Measurements from ENCODE around the gene DYRK1A.

The DYRK1A gene

GRCh38 chr21:37446552-37446951 is 80.0 kb downstream of the DYRK1A start:
- no peak overlapping the region for H3K4me3 ChIP-seq (replicated peaks; ENCODE audit: low read depth, low read length)
- H3K36me3 ChIP-seq (ENCODE audit: control insufficient read depth, insufficient read depth, low read length): peaks cover 4% of the 10 kb centered on the region
- H3K27me3 ChIP-seq (replicated peaks; ENCODE audit: control insufficient read depth, insufficient read depth, low read length): no peaks in the 10 kb centered on the region
- no peak for DNase-seq (ENCODE audit: extremely low read depth, insufficient read length)
- no peak for TF ChIP-seq CTCF (IDR thresholded peaks at IDR 0.05; ENCODE audit: insufficient read depth, low read length, poor library complexity, severe bottlenecking)

GRCh38 chr21:37447288-37447936 is 80.8 kb downstream of the DYRK1A start:
- TF ChIP-seq CTCF (IDR thresholded peaks at IDR 0.05; ENCODE audit: insufficient read depth, low read length, poor library complexity, severe bottlenecking): no peak
- H3K4me3 ChIP-seq (replicated peaks; ENCODE audit: low read depth, low read length): no peak overlapping the region
- H3K36me3 ChIP-seq (ENCODE audit: control insufficient read depth, insufficient read depth, low read length): peaks cover 4% of the 10 kb centered on the region
- no peak for DNase-seq (ENCODE audit: extremely low read depth, insufficient read length)
- H3K27me3 ChIP-seq (replicated peaks; ENCODE audit: control insufficient read depth, insufficient read depth, low read length): no peaks in the 10 kb centered on the region

- H3K36me3 ChIP-seq (ENCODE audit: control insufficient read depth, insufficient read depth, low read length): peaks cover 4% of the 10 kb centered on the region
- TF ChIP-seq CTCF (IDR thresholded peaks at IDR 0.05; ENCODE audit: insufficient read depth, low read length, poor library complexity, severe bottlenecking): no peak
- no peak overlapping the region for H3K4me3 ChIP-seq (replicated peaks; ENCODE audit: low read depth, low read length)
- DNase-seq (ENCODE audit: extremely low read depth, insufficient read length): no peak
- H3K27me3 ChIP-seq (replicated peaks; ENCODE audit: control insufficient read depth, insufficient read depth, low read length): no peaks in the 10 kb centered on the region
Measured at GRCh38 chr21:37449302-37449937, 82.8 kb downstream of the DYRK1A start.

- DNase-seq (ENCODE audit: extremely low read depth, insufficient read length): no peak
- TF ChIP-seq CTCF (IDR thresholded peaks at IDR 0.05; ENCODE audit: insufficient read depth, low read length, poor library complexity, severe bottlenecking): no peak
- Histone ChIP-seq H3K4me3 (replicated peaks; ENCODE audit: low read depth, low read length) (no peak overlapping the region), H3K36me3 (ENCODE audit: control insufficient read depth, insufficient read depth, low read length) (peaks cover 4% of the 10 kb centered on the region), H3K27me3 (replicated peaks; ENCODE audit: control insufficient read depth, insufficient read depth, low read length) (no peaks in the 10 kb centered on the region)
Measured at GRCh38 chr21:37450445-37450941, 83.9 kb downstream of the DYRK1A start.

GRCh38 chr21:37451446-37451845 is 84.9 kb downstream of the DYRK1A start:
- Histone ChIP-seq H3K36me3 (ENCODE audit: control insufficient read depth, insufficient read depth, low read length) (peaks cover 4% of the 10 kb centered on the region), H3K27me3 (replicated peaks; ENCODE audit: control insufficient read depth, insufficient read depth, low read length) (no peaks in the 10 kb centered on the region), H3K4me3 (replicated peaks; ENCODE audit: low read depth, low read length) (no peak overlapping the region)
- TF ChIP-seq CTCF (IDR thresholded peaks at IDR 0.05; ENCODE audit: insufficient read depth, low read length, poor library complexity, severe bottlenecking): no peak
- DNase-seq (ENCODE audit: extremely low read depth, insufficient read length): no peak

All from GM06990 (cell line).